D341Med (cell line): Measurements from ENCODE around the gene MRPL34.
"Not testable (repeated sequence)": the region's sequence is repeated elsewhere in the genome, so short reads cannot be mapped to it uniquely, and the experiment has no call there.

Experiments
- DNase-seq: peaks from one replicate; pipeline ENCODE4 v3.0.0; 2012; ENCODE audit warnings: low spot score

MRPL34 gene

GRCh38 chr19:17305517-17306284 lies at the start of gene MRPL34:
MRPL34 (plus strand) TSS chr19:17305872; CDS start chr19:17305893, 21 bp downstream.
- peak; percentile 91 for DNase-seq

DNA sequence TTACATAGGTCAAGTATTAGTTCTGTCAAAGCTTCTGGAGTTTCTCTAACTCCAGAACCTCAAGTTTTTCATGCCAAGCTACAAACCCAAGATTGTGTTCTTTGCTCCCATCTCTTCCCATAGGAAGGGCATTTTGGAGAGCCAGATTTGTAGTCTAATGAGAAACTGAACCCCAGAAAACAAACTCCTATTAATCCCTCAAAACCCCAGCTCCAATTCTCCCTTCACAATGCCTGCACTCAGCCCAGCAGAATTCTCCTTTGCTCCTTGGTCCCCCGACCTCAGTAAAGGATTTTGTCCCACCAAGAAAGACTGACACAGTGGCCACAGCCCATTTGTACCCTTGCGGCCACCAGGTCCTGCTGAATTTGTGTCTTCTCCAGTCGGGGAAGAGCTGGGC lies 49.5 kb upstream of the MRPL34 start:
- DNase-seq, result no peak

DNA sequence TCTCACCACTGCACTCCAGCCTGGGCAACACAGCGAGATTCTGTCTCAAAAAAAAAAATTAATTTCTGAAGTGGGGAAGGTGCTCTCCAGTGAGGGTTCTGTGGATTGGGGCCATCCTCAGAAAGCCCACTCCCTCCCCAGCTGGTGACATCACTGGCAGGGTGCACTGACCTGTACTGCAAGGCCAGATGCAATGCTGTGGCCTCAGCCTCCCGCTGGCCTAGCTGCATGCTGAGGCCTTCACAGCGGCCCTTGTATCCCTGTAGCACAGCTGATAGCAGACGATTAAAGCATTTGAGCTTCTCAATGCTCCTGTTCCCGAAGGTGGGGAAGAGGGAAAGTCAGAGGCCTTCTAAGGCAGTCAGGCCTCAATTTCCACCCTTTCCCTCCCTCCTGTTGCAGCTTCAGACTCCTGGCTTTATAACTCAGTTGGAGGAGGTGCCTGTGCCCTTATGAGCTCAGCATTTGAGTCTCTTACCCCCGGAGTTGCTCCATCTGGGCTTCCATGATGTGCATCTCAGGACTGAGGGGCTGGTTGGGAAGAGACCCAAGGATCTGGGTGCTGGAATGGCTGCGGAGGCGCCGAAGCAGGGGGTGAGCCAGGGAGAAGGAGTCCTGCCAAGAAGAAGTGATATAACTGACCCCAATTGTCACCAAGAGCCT lies 46.4 kb upstream of the MRPL34 start:
- DNase-seq, result no peak

DNA sequence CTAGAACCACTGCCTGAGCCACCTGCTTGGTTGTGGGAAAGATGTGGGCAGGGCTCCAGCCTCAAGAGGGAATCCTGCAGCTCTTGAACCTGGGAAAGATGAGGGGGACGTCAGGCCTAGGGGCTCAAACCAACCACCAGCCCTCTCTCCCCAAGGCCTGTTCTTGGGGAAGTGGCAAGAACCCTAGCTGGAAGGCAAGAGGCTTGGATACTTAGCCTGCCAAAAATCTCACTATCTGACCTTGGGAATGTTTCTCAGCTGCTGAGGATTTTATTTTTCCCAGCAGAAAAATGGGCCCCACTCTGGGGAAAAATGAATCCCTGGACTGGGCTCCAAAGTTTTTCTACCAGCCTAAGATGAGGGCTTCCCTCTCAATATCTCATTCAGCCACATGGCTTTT lies 45.7 kb upstream of the MRPL34 start:
- peak; percentile 16 for DNase-seq

- DNase-seq, result peak; percentile 92
Measured at GRCh38 chr19:17260842-17261325, 44.8 kb upstream of the MRPL34 start.

DNA sequence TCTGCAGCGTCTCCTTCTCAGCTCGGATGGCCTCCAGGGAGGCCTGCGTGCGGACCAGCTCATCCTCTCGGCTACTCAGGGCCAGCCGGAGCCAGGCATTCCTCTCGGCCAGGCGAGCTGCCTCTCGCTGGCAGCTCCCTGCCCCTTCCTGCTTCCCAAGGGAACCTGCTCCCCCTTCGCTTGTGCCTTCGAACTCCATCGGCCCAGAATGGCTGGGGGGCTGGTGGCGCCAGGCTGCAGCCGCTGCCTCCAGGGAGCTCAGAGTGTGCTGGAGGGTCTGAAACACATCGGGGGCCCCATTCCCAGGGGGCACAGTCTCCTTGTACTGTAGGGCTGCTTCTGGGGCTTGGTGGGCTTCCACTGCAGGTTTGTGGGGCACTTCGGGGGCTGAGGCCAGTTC lies 43.1 kb upstream of the MRPL34 start:
- peak; percentile 14 for DNase-seq

- no peak for DNase-seq
Measured at GRCh38 chr19:17263712-17264640, 41.7 kb upstream of the MRPL34 start.

DNA sequence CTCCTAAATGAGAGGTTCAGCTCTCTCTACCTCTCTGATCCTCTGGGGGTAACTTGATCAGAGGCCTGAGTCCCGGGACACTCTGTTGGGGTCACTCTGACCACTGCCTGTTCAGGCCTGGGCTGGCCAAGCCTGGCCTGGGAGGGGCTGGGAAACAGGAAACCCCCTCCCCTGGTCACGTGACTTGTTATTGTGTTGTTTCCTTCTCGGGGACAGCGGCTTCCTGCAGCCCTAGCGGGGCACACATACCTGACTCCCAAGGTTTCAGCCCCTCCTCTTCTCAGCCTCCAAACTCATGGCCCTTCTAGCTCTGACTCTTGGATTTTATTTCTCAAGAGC lies 41.1 kb upstream of the MRPL34 start, which contains the start of gene USHBP1:
USHBP1 (minus strand) TSS at position 105 of the 339 bp plus-strand sequence. CDS start 446 bp downstream, outside the sequence.
- no peak for DNase-seq

DNA sequence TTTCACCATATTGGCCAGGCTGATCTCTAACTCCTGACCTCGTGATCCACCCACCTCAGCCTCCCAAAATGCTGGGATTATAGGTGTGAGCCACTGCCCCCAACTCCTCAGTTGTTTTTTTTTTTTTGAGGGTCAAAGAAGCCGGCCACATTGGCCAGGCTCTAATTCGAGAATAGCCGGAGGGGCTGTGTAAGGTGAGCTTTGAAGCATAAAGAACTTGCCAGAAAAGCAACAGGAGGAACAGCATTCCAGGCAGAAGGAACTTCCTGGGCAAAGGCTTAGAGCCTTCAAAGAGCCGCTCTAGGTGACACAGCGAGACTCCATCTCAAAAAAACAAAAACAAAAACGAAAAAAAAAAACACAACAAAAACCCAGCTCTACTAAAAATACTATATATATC lies 39.6 kb upstream of the MRPL34 start:
- DNase-seq, result no peak

GRCh38 chr19:17266589-17266974 lies 39.1 kb upstream of the MRPL34 start:
- no peak for DNase-seq

DNA sequence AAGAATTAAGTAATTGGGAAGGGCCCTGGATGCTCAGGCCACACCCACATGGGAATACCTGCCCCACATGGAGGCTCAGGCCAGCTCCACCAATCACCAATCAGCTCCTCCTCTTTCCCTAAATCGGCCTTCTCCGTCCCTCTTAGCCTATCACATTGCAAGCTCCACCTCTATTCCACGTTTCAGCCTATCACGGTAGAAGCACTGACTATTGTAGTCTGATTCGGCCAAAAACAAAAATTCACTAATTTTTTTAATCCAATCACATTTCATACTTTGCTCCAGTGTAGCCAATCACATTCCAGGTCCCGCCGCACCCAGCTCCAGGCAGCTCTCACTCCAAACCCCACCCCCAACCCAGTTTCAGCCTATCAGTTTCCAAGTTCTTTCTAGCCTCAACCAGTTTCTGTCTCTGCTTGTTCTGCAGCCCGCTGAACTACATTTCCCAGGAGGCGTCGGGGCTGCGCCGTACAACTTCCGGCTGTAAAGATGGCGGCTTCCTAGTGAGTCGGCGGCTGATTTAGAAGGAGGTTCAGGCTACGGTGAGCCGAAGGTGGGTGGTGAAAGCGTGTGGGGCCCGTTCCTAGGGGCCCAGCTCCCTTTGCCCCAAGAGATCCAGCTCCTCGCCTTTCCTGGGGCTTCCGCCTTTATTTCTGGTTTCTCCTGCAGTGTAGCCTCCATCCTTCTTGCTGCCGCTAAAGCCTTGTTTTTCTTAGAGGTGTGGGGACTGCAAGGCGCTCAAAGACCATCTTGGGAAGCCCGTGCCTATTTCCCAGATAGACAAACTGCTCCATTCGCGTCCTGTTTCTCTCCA lies 38.5 kb upstream of the MRPL34 start, which contains the start of gene BABAM1:
BABAM1 (plus strand) TSS at position 469 of the 814 bp plus-strand sequence. CDS start 1,364 bp downstream, outside the sequence.
- peak; percentile 97 for DNase-seq

- no peak for DNase-seq
Measured at GRCh38 chr19:17268754-17269153, 36.9 kb upstream of the MRPL34 start.

- DNase-seq, result not testable (repeated sequence)
Measured at GRCh38 chr19:17274892-17275291, 30.8 kb upstream of the MRPL34 start.

- DNase-seq, result no peak
Measured at GRCh38 chr19:17275441-17276175, 30.1 kb upstream of the MRPL34 start.

DNA sequence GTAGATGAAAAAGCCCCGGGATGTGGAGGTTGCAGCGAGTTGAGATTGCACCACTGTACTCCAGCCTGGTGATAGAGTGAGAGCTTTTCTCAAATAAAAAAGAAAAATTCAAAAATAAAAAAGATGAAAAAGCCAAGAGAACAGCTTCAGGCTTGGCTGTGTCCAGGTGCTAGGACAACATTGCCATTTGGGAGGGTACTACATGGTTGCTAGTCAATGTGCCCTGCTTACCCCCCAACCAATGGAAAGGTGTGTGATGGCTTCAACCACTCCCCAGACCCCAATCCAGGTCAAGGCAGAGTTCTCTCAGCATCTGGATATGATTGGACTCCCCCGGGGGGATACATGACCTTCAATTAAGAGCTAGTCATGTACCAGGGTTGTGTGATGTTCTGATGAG lies 26.2 kb upstream of the MRPL34 start:
- DNase-seq, result no peak

DNA sequence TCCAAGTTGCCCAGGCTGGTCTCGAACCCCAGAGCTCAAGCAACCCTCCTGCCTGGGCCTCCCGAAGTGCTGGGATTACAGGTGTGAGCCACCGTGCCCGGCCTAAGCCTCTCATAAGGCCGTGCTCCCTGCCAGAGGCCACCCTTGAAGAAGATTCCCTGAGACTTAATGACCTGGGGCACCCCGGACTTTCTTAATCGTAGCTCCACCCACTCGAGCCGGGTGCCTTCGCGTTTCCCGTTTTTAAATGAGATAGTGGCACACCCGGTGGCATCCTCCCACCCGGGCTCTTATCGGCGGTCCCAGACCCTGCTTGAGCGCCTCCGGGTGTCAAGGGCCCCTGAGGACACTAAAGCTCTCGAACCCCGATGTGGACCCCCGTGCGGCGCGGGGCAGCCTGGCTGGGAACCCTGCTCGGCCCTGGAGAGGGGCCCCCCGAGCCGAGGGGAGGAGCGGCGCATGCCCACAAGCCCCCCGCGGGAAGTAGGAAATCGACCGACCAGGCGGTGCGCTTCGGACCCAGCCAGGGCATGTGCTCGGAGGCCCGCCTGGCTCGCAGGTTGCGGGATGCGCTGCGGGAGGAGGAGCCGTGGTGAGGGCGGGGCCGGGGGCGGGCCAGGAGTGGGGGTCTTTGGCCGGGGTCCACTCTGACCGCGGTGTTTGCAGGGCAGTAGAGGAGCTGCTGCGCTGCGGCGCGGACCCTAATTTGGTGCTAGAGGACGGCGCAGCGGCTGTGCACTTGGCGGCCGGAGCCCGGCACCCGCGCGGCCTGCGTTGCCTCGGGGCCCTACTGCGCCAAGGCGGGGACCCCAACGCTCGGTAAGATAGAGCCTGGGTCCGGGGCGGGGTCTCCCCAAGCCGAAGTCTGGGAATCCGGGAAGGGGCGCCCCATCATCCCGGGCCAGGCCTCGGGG lies 24.0 kb upstream of the MRPL34 start, which contains the start of gene ANKLE1:
ANKLE1 (plus strand) TSS at position 511 of the 914 bp plus-strand sequence; CDS start at position 531, 20 bp downstream.
- DNase-seq, result peak; percentile 52

DNA sequence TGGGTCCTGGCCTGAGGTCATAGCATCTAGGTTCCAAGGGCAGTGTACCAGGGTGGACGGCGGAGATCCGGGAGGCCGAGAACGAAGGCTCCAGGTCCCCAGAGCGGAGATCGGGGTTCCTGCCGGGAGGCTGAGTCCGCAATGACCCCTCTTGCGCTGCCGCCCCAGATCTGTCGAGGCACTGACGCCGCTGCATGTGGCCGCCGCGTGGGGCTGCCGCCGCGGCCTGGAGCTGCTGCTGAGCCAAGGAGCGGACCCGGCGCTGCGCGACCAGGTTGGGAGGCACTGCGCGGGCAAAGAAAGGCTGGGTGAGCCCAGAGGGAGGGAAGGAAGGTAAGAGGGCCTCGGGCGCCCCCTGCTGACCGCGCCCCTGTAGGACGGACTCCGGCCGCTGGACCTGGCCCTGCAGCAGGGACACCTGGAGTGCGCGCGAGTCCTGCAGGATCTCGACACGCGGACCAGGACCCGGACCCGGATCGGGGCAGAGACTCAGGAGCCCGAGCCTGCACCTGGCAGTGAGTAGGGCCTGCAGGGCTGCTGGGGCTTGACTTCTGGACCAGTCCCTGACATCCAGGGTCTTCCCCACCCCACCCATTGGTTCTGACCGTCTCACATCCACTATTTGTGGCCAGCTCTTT lies 23.1 kb upstream of the MRPL34 start:
- peak; percentile 95 for DNase-seq

DNA sequence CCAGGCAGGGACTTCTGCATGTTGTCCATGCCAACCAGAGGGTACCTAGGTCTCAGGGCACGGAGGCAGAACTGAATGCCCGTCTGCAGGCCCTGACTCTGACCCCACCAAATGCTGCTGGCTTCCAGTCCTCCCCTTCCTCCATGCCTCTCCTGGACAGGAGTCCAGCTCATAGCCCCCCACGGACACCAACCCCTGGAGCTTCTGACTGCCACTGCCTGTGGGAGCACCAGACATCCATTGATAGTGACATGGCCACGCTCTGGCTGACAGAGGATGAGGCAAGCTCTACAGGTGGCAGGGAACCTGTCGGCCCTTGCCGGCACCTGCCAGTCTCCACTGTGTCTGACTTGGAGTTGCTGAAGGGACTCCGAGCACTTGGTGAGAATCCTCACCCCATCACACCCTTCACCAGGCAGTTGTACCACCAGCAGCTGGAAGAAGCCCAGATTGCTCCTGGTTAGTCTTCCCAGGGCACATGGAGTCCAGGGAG lies 22.1 kb upstream of the MRPL34 start:
- DNase-seq, result no peak
